SK-N-SH (cell line): ENCODE measurements around the gene IGFL1. TPM values are rescaled to one million over a fixed set of nuclear protein-coding genes. Genes with fewer than 3 reads are reported as not detected.
"Not testable (repeated sequence)": the region's sequence is repeated elsewhere in the genome, so short reads cannot be mapped to it uniquely, and the experiment has no call there.

Experiments used
- CTCF ChIA-PET: fragments of 300-600, 350-600 bp; formaldehyde crosslinking; extraction: SDS; loops from one replicate; lab custom pipeline; 2021; lab: Yijun Ruan, JAX
- POLR2A ChIA-PET: fragments of 350-600 bp; sonication (Branson Sonifier 250); formaldehyde crosslinking; extraction: SDS; loops from one replicate; lab custom pipeline; 2020; ENCODE audit warnings: antibody characterized with exemption, inconsistent platforms; lab: Yijun Ruan, JAX
- DNase-seq: peaks from one replicate; pipeline ENCODE4 v3.0.0; 2012
- H2AFZ ChIP-seq: fragments of 200-600 bp; sonication (generic); 2 replicates; pipeline ENCODE4 v1.8.1; 2016; ENCODE audit warnings: antibody characterized with exemption, mild to moderate bottlenecking, low read depth
- H3F3A ChIP-seq: fragments of 200-600 bp; sonication (generic); replicated peaks from 2 replicates; pipeline ENCODE3; 2016; ENCODE audit warnings: antibody characterized with exemption, mild to moderate bottlenecking; ENCODE audit not compliant: insufficient read depth
- H3K27ac ChIP-seq, 2 experiments: fragments of 200-500 bp in 1 of 2; fragments of 200-600 bp in 1 of 2; sonication (Bioruptor generic) in 1 of 2; sonication (generic), shearing (Covaris generic) in 1 of 2; 2 replicates each; pipeline versions ENCODE4 v1.5.1 to v1.6.1; 2014 to 2016; ENCODE audit warnings: low read depth in 2 of 2, inconsistent platforms in 1 of 2, low read length in 1 of 2, mild to moderate bottlenecking in 1 of 2, mixed read lengths in 1 of 2
- H3K27me3 ChIP-seq: fragments of 200-600 bp; sonication (generic), shearing (Covaris generic); 2 replicates; pipeline ENCODE4 v1.6.1; 2016; ENCODE audit warnings: mixed run types; ENCODE audit not compliant: insufficient read depth
- H3K36me3 ChIP-seq, 2 experiments: fragments of 200-500 bp in 1 of 2; fragments of 200-600 bp in 1 of 2; sonication (Bioruptor generic) in 1 of 2; sonication (generic) in 1 of 2; replicated peaks in 1 of 2; 2 replicates each; pipeline versions ENCODE3 to v1.5.1; 2014 to 2016; ENCODE audit warnings: low read length in 1 of 2, mild to moderate bottlenecking in 1 of 2; ENCODE audit not compliant: insufficient read depth in 2 of 2, control insufficient read depth in 1 of 2
- H3K4me1 ChIP-seq, 2 experiments: fragments of 200-500 bp in 1 of 2; fragments of 200-600 bp in 1 of 2; sonication (Bioruptor generic) in 1 of 2; sonication (generic), shearing (Covaris generic) in 1 of 2; 2 replicates each; pipeline versions ENCODE4 v1.5.1 to v1.6.1; 2014 to 2016; ENCODE audit warnings: low read depth in 1 of 2, low read length in 1 of 2, mixed run types in 1 of 2; ENCODE audit not compliant: insufficient read depth in 2 of 2, control insufficient read depth in 1 of 2
- H3K4me2 ChIP-seq: fragments of 200-600 bp; sonication (generic), shearing (Covaris generic); 2 replicates; pipeline ENCODE4 v1.6.1; 2017; ENCODE audit warnings: mixed run types
- H3K4me3 ChIP-seq, 2 experiments: fragments of 200-500 bp in 1 of 2; fragments of 200-600 bp in 1 of 2; sonication (Bioruptor generic) in 1 of 2; sonication (generic), shearing (Covaris generic) in 1 of 2; 2 replicates each; pipeline versions ENCODE4 v1.5.1 to v1.8.1; 2014 to 2016; ENCODE audit warnings: low read depth in 2 of 2, inconsistent platforms in 1 of 2, low read length in 1 of 2, mild to moderate bottlenecking in 1 of 2, mixed read lengths in 1 of 2, moderate library complexity in 1 of 2
- H3K79me2 ChIP-seq: fragments of 200-600 bp; sonication (generic); 2 replicates; pipeline ENCODE4 v1.8.1; 2017; ENCODE audit warnings: mild to moderate bottlenecking; ENCODE audit not compliant: insufficient read depth
- H3K9ac ChIP-seq: fragments of 200-600 bp; sonication (generic); 2 replicates; pipeline ENCODE4 v1.6.1; 2017; ENCODE audit warnings: mixed run types
- H3K9me2 ChIP-seq: fragments of 200-600 bp; sonication (generic); 2 replicates; pipeline ENCODE4 v1.6.1; 2017; ENCODE audit warnings: mixed run types
- H3K9me3 ChIP-seq: fragments of 200-600 bp; sonication (generic); 2 replicates; pipeline ENCODE4 v1.6.1; 2017; ENCODE audit warnings: mixed run types, mild to moderate bottlenecking, moderate library complexity
- H4K20me1 ChIP-seq: fragments of 200-600 bp; sonication (generic); 2 replicates; pipeline ENCODE4 v1.6.1; 2017; ENCODE audit warnings: mild to moderate bottlenecking, mixed run types; ENCODE audit not compliant: insufficient read depth
- EP300 ChIP-seq, 2 experiments: IDR thresholded peaks; 2 replicates each; pipeline versions ENCODE4 v1.4.0 to v1.6.1; 2012; ENCODE audit warnings: borderline replicate concordance in 1 of 2, low read depth in 1 of 2, low read length in 1 of 2
- EZH2phosphoT487 ChIP-seq: fragments of 200-600 bp; sonication (generic); IDR thresholded peaks from 2 replicates; pipeline ENCODE4 v1.6.1; 2017; ENCODE audit warnings: low read depth, mixed run types, mild to moderate bottlenecking, antibody characterized with exemption, moderate library complexity, borderline replicate concordance
- GATA2 ChIP-seq: sonication (generic); formaldehyde crosslinking; IDR thresholded peaks from 2 replicates; pipeline ENCODE4 v1.5.0; 2020; ENCODE audit warnings: mild to moderate bottlenecking, missing genetic modification reagents
- MEF2A ChIP-seq: IDR thresholded peaks from 2 replicates; pipeline ENCODE4 v1.4.0; 2012; ENCODE audit warnings: low read depth, borderline replicate concordance
- MXI1 ChIP-seq: IDR thresholded peaks from 2 replicates; pipeline ENCODE4 v1.6.1; 2012; ENCODE audit warnings: mild to moderate bottlenecking, low read depth, low read length, improper control_type of control experiment
- NRF1 ChIP-seq: IDR thresholded peaks from 2 replicates; pipeline ENCODE4 v1.6.1; 2012; ENCODE audit warnings: low read depth, mild to moderate bottlenecking, low read length
- POLR2AphosphoS5 ChIP-seq: IDR thresholded peaks from 2 replicates; pipeline ENCODE4 v1.6.1; 2012; ENCODE audit warnings: low read depth, low read length
- RCOR1 ChIP-seq: fragments of 150-350 bp; IDR thresholded peaks from 2 replicates; pipeline ENCODE4 v1.6.1; 2017; ENCODE audit warnings: antibody characterized with exemption, low read length
- RFX5 ChIP-seq: IDR thresholded peaks from 2 replicates; pipeline ENCODE4 v1.6.1; 2012; ENCODE audit warnings: mild to moderate bottlenecking, improper control_type of control experiment, low read length
- RXRA ChIP-seq: IDR thresholded peaks from 2 replicates; pipeline ENCODE4 v1.4.0; 2012; ENCODE audit warnings: low read depth, mild to moderate bottlenecking, borderline replicate concordance
- SMC3 ChIP-seq: IDR thresholded peaks from 2 replicates; pipeline ENCODE4 v1.6.1; 2012; ENCODE audit warnings: low read depth, low read length, improper control_type of control experiment
- TAF1 ChIP-seq: IDR thresholded peaks from 2 replicates; pipeline ENCODE4 v1.6.1; 2012; ENCODE audit warnings: low read depth, mild to moderate bottlenecking, low read length, moderate library complexity, borderline replicate concordance
- TCF12 ChIP-seq: IDR thresholded peaks from 2 replicates; pipeline ENCODE4 v1.4.0; 2012
- TEAD4 ChIP-seq: IDR thresholded peaks from 2 replicates; pipeline ENCODE4 v1.4.0; 2012; ENCODE audit warnings: mild to moderate bottlenecking, borderline replicate concordance; ENCODE audit not compliant: insufficient read depth
- USF1 ChIP-seq: IDR thresholded peaks from 2 replicates; pipeline ENCODE4 v1.4.0; 2012; ENCODE audit warnings: low read depth, borderline replicate concordance
- USF2 ChIP-seq: fragments of 150-350 bp; IDR thresholded peaks from 2 replicates; pipeline ENCODE4 v1.6.1; 2017; ENCODE audit warnings: antibody characterized with exemption, low read length, low read depth, borderline replicate concordance
- ZBTB33 ChIP-seq: IDR thresholded peaks from 2 replicates; pipeline ENCODE4 v1.4.0; 2012; ENCODE audit warnings: low read depth, borderline replicate concordance
- WGBS: methylation state at CpG from one replicate; pipeline ENCODE4 v1.1.6; 2017; ENCODE audit warnings: low lambda C conversion rate; 5-methylcytosine and 5-hydroxymethylcytosine counted together
- polyA plus RNA-seq, 3 experiments: library from polyadenylated mRNA; depleted of rRNA; stranded (reverse); fragments of >200 nt; gene quantifications; 2 replicates each; pipeline ENCODE4 v1.2.3, GENCODE V29; 2012

The IGFL1 gene
- polyA plus RNA-seq, 1 of the 3 experiments (the other 2 are of a cell fraction): not detected

GRCh38 chr19:46195104-46195503 is 34.4 kb upstream of the IGFL1 start (continued):
- no peak for TF ChIP-seq RCOR1
- no peak for TF ChIP-seq EZH2phosphoT487

GRCh38 chr19:46195919-46196318 is 33.6 kb upstream of the IGFL1 start:
- H4K20me1 ChIP-seq, H3K36me3 ChIP-seq, H3K4me2 ChIP-seq, H3K4me1 ChIP-seq, DNase-seq, H3K27me3 ChIP-seq, H3K9me3 ChIP-seq, H3K79me2 ChIP-seq, H3K4me3 ChIP-seq, H3K9me2 ChIP-seq, H3K9ac ChIP-seq, POLR2A ChIA-PET, H3K27ac ChIP-seq, H2AFZ ChIP-seq: not testable (repeated sequence)
- peaks cover 11% of the 10 kb centered on the region for H3F3A ChIP-seq
- 27% methylated on average over 7 of the region's 7 CpGs for WGBS
- CTCF ChIA-PET: interaction anchor here (3.0 kb wide), 1 partner anchor 118 kb away, joined by 10 read pairs; no protein-coding TSS in a partner anchor

- POLR2A ChIA-PET: no interaction called here
Measured at GRCh38 chr19:46196410-46197124, 33.0 kb upstream of the IGFL1 start.

More at GRCh38 chr19:46196410-46197124, 33.0 kb upstream of the IGFL1 start:
- no peaks in the 10 kb centered on the region for H3K9me2 ChIP-seq
- WGBS: 18% methylated on average over 7 of the region's 8 CpGs
- H3K27ac ChIP-seq: no peak overlapping the region
- CTCF ChIA-PET: interaction anchor here (0.6 to 3.0 kb wide), 2 partner anchors 118 to 427 kb away, joined by 3 to 10 read pairs; partner anchors contain the start of gene SIX5
- peaks cover 11% of the 10 kb centered on the region for H3F3A ChIP-seq
- H3K4me2 ChIP-seq: no peak overlapping the region
- H4K20me1 ChIP-seq: no peaks in the 10 kb centered on the region
- no peaks in the 10 kb centered on the region for H3K9me3 ChIP-seq
- 0 out of 4 replicates have a peak, but pooled peaks cover 0 to 6% of the 10 kb centered on the region in 2 experiments for H3K4me1 ChIP-seq
- H3K4me3 ChIP-seq: no peak overlapping the region
- H3K79me2 ChIP-seq: no peaks in the 10 kb centered on the region
- no peak overlapping the region for H2AFZ ChIP-seq
- no peaks in the 10 kb centered on the region for H3K36me3 ChIP-seq
- no peak overlapping the region for H3K9ac ChIP-seq
- DNase-seq: no peak
- TF ChIP-seq POLR2AphosphoS5: no peak
- no peak for TF ChIP-seq EZH2phosphoT487
- no peak for TF ChIP-seq MXI1
- no peak for TF ChIP-seq USF2
- TF ChIP-seq ZBTB33: no peak
- no peak for TF ChIP-seq RXRA
- TF ChIP-seq TAF1: no peak
- TF ChIP-seq RCOR1: no peak
- no peak for TF ChIP-seq NRF1
- TF ChIP-seq TEAD4: no peak
- no peak for TF ChIP-seq EP300 (IDR thresholded peaks at IDR 0.05; ENCODE audit: borderline replicate concordance in 1 of 2, low read depth in 1 of 2, low read length in 1 of 2)
- TF ChIP-seq GATA2 (CRISPR knock-in tag): no peak
- TF ChIP-seq RFX5: no peak
- TF ChIP-seq SMC3: no peak
- TF ChIP-seq TCF12: no peak
- TF ChIP-seq USF1: no peak
- TF ChIP-seq MEF2A: no peak
- H3K27me3 ChIP-seq: no peaks in the 10 kb centered on the region; the same call in 1 of the 2 replicates
